A673 (cell line): ENCODE data around the gene INVS. TPM values are rescaled to one million over a fixed set of nuclear protein-coding genes. Genes with fewer than 3 reads are reported as not detected.
A peak's percentile ranks its signal among the peaks of the same experiment; 100 is the strongest.

Source experiments
- BruUV-seq: library from RNA; stranded (reverse); fragments of 400-500 nt; replicated peaks from 2 replicates; lab custom pipeline; 2021; lab: Mats Ljungman, UMichigan
- CTCF ChIA-PET: fragments of 300-600 bp; sonication (Branson Sonifier 250); formaldehyde crosslinking; loops from one replicate; lab custom pipeline; 2022; ENCODE audit warnings: antibody characterized with exemption; lab: Charles Lee
- POLR2A ChIA-PET: fragments of 300-600 bp; sonication (Branson Sonifier 250); formaldehyde crosslinking; loops from one replicate; lab custom pipeline; 2022; ENCODE audit warnings: antibody characterized with exemption; ENCODE audit not compliant: low non-redundant PET; lab: Charles Lee
- DNase-seq: peaks from one replicate; pipeline ENCODE4 v3.0.0-alpha.2; 2015; ENCODE audit warnings: low spot score
- H3K27ac ChIP-seq: fragments of 200-600 bp; sonication (generic); 2 replicates; pipeline ENCODE4 v1.5.1; 2016; ENCODE audit warnings: mixed run types, low read depth, mild to moderate bottlenecking, mixed read lengths, antibody characterized with exemption, low read length; ENCODE audit not compliant: poor library complexity, severe bottlenecking
- H3K27me3 ChIP-seq: fragments of 200-600 bp; sonication (generic); replicated peaks from 2 replicates; pipeline ENCODE4 v1.6.1; 2017; ENCODE audit warnings: mixed run types, low read depth, mild to moderate bottlenecking, mixed read lengths, antibody characterized with exemption, low read length; ENCODE audit not compliant: insufficient read depth, poor library complexity
- H3K36me3 ChIP-seq: fragments of 200-600 bp; sonication (generic); 2 replicates; pipeline ENCODE4 v1.6.1; 2016; ENCODE audit warnings: mixed run types, mild to moderate bottlenecking, mixed read lengths, antibody characterized with exemption, low read length; ENCODE audit not compliant: insufficient read depth, poor library complexity, severe bottlenecking
- H3K4me1 ChIP-seq: fragments of 200-600 bp; sonication (generic); 2 replicates; pipeline ENCODE4 v1.6.1; 2017; ENCODE audit warnings: mixed run types, mild to moderate bottlenecking, mixed read lengths, antibody characterized with exemption, low read length; ENCODE audit not compliant: insufficient read depth, poor library complexity, severe bottlenecking
- H3K4me3 ChIP-seq: fragments of 200-600 bp; sonication (generic); 2 replicates; pipeline ENCODE4 v1.5.1; 2016; ENCODE audit warnings: low read depth, mixed run types, mild to moderate bottlenecking, mixed read lengths, low read length; ENCODE audit not compliant: poor library complexity, severe bottlenecking
- H3K9me3 ChIP-seq: fragments of 200-600 bp; sonication (generic); 2 replicates; pipeline ENCODE4 v1.6.1; 2016; ENCODE audit warnings: mixed run types, low read depth, mild to moderate bottlenecking, mixed read lengths, antibody characterized with exemption, low read length; ENCODE audit not compliant: poor library complexity, severe bottlenecking
- CTCF ChIP-seq: fragments of 300-800, 200-600 bp; sonication (generic); conservative IDR thresholded peaks from 2 replicates; pipeline ENCODE4 v1.5.1; 2017; ENCODE audit warnings: low read depth, mild to moderate bottlenecking, antibody characterized with exemption, low read length, moderate library complexity, mixed read lengths
- EZH2 ChIP-seq: fragments of 200-600 bp; sonication (generic); IDR thresholded peaks from 2 replicates; pipeline ENCODE4 v1.6.1; 2017; ENCODE audit warnings: borderline replicate concordance, low read depth, mild to moderate bottlenecking, mixed read lengths, antibody characterized with exemption, low read length; ENCODE audit not compliant: poor library complexity, severe bottlenecking
- intact Hi-C: fragments of 100-400 bp; cut with micrococcal nuclease; formaldehyde crosslinking; loops from one replicate; pipeline ENCODE4 v1.10.0; 2022; ENCODE audit not compliant: unreplicated experiment
- total RNA-seq: library from RNA; stranded (reverse); gene quantifications from 2 replicates; pipeline ENCODE4 v1.2.3, GENCODE V29; 2021

INVS gene
- total RNA-seq, 1 experiment from 2014 or later, result 23.3 TPM

GRCh38 chr9:100170556-100170955, 71.5 kb downstream of the INVS start:
- BruUV-seq, result no TSS peak
- intact Hi-C loops, result no loop called here
- no peaks in the 10 kb centered on the region for H3K27me3 ChIP-seq
- CTCF ChIA-PET, result no interaction called here
- H3K9me3 ChIP-seq, result peaks cover 7% of the 10 kb centered on the region
- DNase-seq, result no peak
- no peaks in the 10 kb centered on the region for H3K36me3 ChIP-seq
- H3K4me3 ChIP-seq, result no peak overlapping the region
- no peaks in the 10 kb centered on the region for H3K4me1 ChIP-seq
- POLR2A ChIA-PET, result no interaction called here
- TF ChIP-seq CTCF (no peak), EZH2 (no peak)
- no peak overlapping the region for H3K27ac ChIP-seq

GRCh38 chr9:100186356-100186755, 87.3 kb downstream of the INVS start:
- Histone ChIP-seq H3K4me1 (no peaks in the 10 kb centered on the region), H3K36me3 (no peaks in the 10 kb centered on the region), H3K9me3 (peaks cover 17% of the 10 kb centered on the region), H3K4me3 (no peak overlapping the region), H3K27me3 (no peaks in the 10 kb centered on the region), H3K27ac (no peak overlapping the region)
- CTCF ChIA-PET, result no interaction called here
- intact Hi-C loops, result no loop called here
- TF ChIP-seq EZH2 (no peak), CTCF (no peak)
- BruUV-seq, result no TSS peak
- POLR2A ChIA-PET, result no interaction called here
- DNase-seq, result peak; percentile 15

- Histone ChIP-seq H3K9me3 (peaks cover 21% of the 10 kb centered on the region), H3K36me3 (no peaks in the 10 kb centered on the region), H3K27me3 (no peaks in the 10 kb centered on the region), H3K4me3 (no peak overlapping the region), H3K27ac (no peak overlapping the region), H3K4me1 (no peaks in the 10 kb centered on the region)
- CTCF ChIA-PET, result no interaction called here
- POLR2A ChIA-PET, result no interaction called here
- no peak for DNase-seq
- no TSS peak for BruUV-seq
- intact Hi-C loops, result no loop called here
- TF ChIP-seq CTCF, result no peak
- TF ChIP-seq EZH2, result no peak
Observed at GRCh38 chr9:100190339-100190738, 91.3 kb downstream of the INVS start.
